GM06990 (cell line): Measurements from ENCODE around the gene WDPCP.
"Not testable (repeated sequence)": the region's sequence is repeated elsewhere in the genome, so short reads cannot be mapped to it uniquely, and the experiment has no call there.

Experiments used
- DNase-seq: peaks from one replicate; pipeline ENCODE4 v3.0.0-alpha.2; 2011; ENCODE audit not compliant: insufficient read length; ENCODE audit errors: extremely low read depth
- H3K27me3 ChIP-seq: replicated peaks from 2 replicates; pipeline ENCODE4 v1.6.0; 2011; ENCODE audit warnings: low read length; ENCODE audit not compliant: control insufficient read depth, insufficient read depth
- H3K36me3 ChIP-seq: 2 replicates; pipeline ENCODE4 v1.5.1; 2011; ENCODE audit warnings: low read length; ENCODE audit not compliant: control insufficient read depth, insufficient read depth
- H3K4me3 ChIP-seq: replicated peaks from 2 replicates; pipeline ENCODE4 v1.5.1; 2011; ENCODE audit warnings: low read depth, mild to moderate bottlenecking, control low read depth, low read length
- TF ChIP-seq, protein P1 (sequence below): IDR thresholded peaks from 2 replicates; pipeline ENCODE4 v1.5.1; 2011; ENCODE audit warnings: low read length, control low read depth, mild to moderate bottlenecking, inconsistent platforms; ENCODE audit not compliant: insufficient read depth, poor library complexity, severe bottlenecking

WDPCP gene

DNA sequence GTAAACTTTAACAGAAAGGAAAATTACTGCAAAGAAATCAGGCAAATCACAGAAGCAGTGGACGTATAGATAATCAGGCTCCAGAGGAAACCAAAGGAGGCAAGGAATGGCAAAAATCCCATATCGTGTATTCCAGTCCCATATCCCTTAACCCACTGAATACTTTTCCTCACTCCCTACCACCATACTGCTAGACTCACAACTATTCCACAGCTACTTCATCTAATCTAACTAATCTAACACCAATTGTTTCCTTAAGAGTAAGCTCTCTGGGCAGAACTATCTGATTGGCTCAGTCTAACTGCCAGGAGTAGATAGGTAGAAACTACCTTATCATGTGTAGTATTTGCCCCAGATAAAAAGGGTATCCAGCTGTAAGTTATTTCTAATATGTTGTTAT lies 16.3 kb downstream of the WDPCP start:
- Histone ChIP-seq H3K36me3 (no peaks in the 10 kb centered on the region), H3K27me3 (no peaks in the 10 kb centered on the region), H3K4me3 (no peak overlapping the region)
- TF ChIP-seq, protein P1, sequence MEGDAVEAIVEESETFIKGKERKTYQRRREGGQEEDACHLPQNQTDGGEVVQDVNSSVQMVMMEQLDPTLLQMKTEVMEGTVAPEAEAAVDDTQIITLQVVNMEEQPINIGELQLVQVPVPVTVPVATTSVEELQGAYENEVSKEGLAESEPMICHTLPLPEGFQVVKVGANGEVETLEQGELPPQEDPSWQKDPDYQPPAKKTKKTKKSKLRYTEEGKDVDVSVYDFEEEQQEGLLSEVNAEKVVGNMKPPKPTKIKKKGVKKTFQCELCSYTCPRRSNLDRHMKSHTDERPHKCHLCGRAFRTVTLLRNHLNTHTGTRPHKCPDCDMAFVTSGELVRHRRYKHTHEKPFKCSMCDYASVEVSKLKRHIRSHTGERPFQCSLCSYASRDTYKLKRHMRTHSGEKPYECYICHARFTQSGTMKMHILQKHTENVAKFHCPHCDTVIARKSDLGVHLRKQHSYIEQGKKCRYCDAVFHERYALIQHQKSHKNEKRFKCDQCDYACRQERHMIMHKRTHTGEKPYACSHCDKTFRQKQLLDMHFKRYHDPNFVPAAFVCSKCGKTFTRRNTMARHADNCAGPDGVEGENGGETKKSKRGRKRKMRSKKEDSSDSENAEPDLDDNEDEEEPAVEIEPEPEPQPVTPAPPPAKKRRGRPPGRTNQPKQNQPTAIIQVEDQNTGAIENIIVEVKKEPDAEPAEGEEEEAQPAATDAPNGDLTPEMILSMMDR, result no peak
- no peak for DNase-seq

DNA sequence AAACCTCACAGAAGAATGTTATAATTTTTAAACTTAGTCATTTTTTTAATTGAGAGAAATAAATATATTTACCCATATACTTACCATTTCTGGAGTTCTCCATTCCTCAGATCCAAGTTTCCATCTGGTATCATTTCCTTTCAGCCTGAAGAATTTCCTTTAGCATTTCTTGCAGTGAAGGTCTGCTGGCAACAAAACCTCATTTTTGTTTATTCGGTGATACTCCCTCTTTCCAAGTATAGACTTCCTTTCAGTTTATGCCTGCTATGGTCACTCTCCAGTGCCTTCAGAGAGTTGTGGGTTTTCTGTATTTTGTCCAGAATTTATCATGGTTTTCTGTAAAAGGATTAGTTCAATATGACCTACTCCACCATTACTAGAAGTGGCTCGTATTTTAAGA lies 17.0 kb downstream of the WDPCP start:
- H3K36me3 ChIP-seq, result no peaks in the 10 kb centered on the region
- no peak overlapping the region for H3K4me3 ChIP-seq
- no peaks in the 10 kb centered on the region for H3K27me3 ChIP-seq
- TF ChIP-seq, protein P1, result no peak
- DNase-seq, result no peak

DNA sequence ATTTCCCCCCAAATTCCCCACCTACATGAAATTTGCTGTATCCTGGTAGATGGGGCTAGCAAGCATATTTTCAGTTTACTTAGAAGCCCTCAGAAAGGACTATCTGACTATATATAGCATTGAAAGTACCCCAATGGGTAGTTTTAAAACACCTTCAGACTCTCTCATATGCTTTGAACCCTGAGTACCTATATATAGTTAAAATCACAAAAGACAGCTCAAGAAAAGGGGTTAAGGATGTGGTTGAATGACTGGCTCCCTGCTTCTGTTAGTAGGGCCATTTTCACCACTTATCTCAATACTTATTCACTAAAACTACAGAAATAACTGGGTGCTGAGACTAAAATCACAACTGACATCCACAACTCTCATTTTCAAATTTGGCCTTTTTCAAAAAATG lies 18.5 kb downstream of the WDPCP start:
- H3K27me3 ChIP-seq, result no peaks in the 10 kb centered on the region
- TF ChIP-seq, protein P1, result no peak
- H3K4me3 ChIP-seq, result no peak overlapping the region
- no peak for DNase-seq
- no peaks in the 10 kb centered on the region for H3K36me3 ChIP-seq

DNA sequence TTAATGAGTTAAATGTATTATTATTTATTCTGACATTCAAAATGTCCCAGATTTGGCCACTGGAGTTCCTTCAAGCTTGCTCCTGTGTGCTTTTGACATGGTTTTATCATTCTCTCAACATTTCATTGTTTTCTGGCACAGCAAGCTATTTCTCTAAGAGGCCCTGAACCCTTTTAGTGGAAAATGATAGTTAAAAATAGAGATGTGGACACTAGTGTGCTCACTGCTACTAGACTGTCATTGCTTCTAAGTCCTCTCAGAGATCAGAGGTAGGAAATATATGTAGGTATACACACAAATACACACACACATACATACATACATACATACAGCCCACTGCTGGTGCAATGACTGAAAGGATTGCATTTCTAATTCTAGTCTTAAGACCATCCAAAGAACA lies 25.5 kb downstream of the WDPCP start:
- H3K27me3 ChIP-seq, result no peaks in the 10 kb centered on the region
- TF ChIP-seq, protein P1, result no peak

DNA sequence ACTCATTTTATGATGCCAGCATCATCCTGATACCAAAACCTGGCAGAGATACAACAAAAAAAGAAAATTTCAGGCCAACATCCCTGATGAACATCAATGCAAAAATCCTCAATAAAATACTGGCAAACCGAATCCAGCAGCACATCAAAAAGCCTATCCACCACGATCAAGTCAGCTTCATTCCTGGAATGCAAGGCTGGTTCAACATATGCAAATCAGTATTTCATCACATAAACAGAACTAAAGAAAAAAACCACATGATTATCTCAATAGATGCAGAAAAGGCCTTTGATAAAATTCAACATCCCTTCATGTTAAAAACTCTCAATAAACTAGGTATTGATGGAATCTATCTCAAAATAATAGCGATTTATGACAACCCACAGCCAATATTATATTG lies 29.4 kb downstream of the WDPCP start:
- DNase-seq, result not testable (repeated sequence)

More for the DNA sequence above, 25.5 kb downstream of the WDPCP start:
- Histone ChIP-seq H3K36me3 (no peaks in the 10 kb centered on the region), H3K4me3 (no peak overlapping the region)
- no peak for DNase-seq

DNA sequence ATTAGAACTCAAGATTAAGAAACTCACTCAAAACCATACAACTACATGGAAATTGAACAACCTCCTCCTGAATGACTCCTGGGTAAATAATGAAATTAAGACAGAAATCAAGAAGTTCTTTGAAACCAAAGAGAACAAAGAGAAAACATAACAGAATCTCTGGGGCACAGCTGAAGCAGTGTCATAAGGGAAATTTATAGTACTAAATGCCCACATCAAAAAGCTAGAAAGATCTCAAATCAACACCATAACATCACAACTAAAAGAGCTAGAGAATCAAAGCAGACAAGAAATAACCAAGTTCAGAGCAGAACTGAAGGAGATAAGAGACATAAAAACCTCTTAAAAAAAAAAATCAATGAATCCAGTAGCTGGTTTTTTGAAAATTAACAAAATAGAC lies 30.5 kb downstream of the WDPCP start:
- H3K36me3 ChIP-seq, H3K4me3 ChIP-seq, H3K27me3 ChIP-seq, DNase-seq: not testable (repeated sequence)

More for the DNA sequence above, 29.4 kb downstream of the WDPCP start:
- H3K27me3 ChIP-seq, H3K4me3 ChIP-seq, H3K36me3 ChIP-seq: not testable (repeated sequence)

DNA sequence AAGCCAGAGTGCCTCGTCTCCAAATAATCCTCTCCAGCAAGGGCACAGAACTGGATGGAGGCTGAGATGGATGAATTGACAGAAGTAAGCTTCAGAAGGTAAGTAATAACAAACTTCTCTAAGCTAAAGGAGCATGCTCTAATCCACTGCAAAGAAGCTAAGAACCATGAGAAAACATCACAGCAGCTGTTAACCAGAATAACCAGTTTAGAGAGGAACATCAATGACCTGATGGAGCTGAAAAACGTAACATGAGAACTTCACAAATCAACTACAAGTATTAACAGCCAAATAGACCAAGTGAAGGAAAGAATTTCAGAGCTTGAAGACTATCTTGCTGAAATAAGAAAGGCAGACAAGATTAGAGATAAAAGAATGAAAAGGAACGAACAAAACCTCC lies 32.3 kb downstream of the WDPCP start:
- H3K27me3 ChIP-seq, result no peaks in the 10 kb centered on the region
- H3K36me3 ChIP-seq, result no peaks in the 10 kb centered on the region
- TF ChIP-seq, protein P1, result no peak
- no peak for DNase-seq
- no peak overlapping the region for H3K4me3 ChIP-seq
